IMR-90 (cell line): Measurements from ENCODE around the gene PPM1H. TPM values are rescaled to one million over a fixed set of nuclear protein-coding genes. Genes with fewer than 3 reads are reported as not detected.

Experiments used
- polyA plus RNA-seq, 3 experiments: library from polyadenylated mRNA; depleted of rRNA; stranded (reverse); fragments of >200 nt; gene quantifications; 2 replicates each; pipeline ENCODE4 v1.2.3, GENCODE V29; 2012; ENCODE audit warnings: low replicate concordance in 1 of 3
- total RNA-seq: library from RNA; depleted of rRNA; stranded (reverse); fragments of >200 nt; gene quantifications from 2 replicates; pipeline ENCODE4 v1.2.3, GENCODE V29; 2012
- TF ChIP-seq, protein P1 (sequence below): conservative IDR thresholded peaks from 2 replicates; pipeline ENCODE4 v1.5.1; 2012; ENCODE audit warnings: mild to moderate bottlenecking, low read depth, low read length, improper control_type of control experiment

The PPM1H gene
- total and polyA plus RNA-seq, 2 of the 4 experiments (the other 2 are of a cell fraction), result 0.14 to 0.18 TPM

DNA sequence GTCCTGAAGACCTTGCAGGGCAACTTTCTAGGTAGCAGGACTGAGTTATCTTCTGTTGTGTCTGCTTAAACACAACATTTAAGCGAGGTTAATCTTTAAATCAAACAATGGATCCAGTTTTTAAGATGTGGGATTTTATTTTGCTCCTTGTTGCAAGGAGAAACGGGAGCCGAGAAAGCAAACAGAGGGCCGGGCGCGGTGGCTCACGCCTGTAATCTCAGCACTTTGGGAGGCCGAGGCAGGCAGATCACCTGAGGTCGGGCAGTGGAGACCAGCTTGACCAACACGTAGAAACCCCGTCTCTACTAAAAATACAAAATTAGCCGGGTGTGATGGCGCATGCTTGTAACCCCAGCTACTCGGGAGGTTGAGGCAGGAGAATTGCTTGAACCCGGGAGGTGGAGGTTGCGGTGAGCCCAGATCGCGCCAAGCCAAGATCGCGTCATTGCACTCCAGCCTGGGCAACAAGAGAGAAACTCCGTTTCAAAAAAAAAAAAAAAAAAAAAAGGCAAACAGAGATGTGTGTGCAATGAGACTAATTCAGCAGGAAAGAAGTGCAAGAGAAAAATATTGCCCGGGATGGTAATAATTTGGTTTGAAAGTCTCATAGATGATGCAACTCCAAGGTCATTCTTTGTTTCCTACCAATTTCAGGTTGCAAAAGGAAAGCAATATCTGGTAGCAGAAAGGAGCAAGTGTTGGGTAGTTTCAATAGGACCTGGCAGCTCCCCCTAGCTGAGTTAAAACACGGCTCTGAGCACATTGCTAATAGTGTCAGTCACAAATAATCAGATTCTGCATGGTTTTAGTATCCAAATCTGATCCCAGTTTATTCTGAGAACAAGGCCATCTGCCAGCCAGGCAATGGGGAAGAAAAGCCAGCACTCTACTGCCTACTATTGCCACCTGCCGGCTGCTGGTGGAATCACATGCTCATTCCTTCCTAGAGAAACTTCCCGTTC is 141.4 kb downstream of the PPM1H start (continued):
- TF ChIP-seq, protein P1, sequence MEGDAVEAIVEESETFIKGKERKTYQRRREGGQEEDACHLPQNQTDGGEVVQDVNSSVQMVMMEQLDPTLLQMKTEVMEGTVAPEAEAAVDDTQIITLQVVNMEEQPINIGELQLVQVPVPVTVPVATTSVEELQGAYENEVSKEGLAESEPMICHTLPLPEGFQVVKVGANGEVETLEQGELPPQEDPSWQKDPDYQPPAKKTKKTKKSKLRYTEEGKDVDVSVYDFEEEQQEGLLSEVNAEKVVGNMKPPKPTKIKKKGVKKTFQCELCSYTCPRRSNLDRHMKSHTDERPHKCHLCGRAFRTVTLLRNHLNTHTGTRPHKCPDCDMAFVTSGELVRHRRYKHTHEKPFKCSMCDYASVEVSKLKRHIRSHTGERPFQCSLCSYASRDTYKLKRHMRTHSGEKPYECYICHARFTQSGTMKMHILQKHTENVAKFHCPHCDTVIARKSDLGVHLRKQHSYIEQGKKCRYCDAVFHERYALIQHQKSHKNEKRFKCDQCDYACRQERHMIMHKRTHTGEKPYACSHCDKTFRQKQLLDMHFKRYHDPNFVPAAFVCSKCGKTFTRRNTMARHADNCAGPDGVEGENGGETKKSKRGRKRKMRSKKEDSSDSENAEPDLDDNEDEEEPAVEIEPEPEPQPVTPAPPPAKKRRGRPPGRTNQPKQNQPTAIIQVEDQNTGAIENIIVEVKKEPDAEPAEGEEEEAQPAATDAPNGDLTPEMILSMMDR, result peak; percentile 97
